Renal cortex interstitium (tissue), 11 donors: Measurements from ENCODE around the gene POLE. TPM values are rescaled to one million over a fixed set of nuclear protein-coding genes. Genes with fewer than 3 reads are reported as not detected.

Source experiments
- DNase-seq, 11 donors: peaks; one replicate each; pipeline ENCODE4 v3.0.0-alpha.2; 2013; ENCODE audit warnings: low read depth in 9 of 11, low spot score in 4 of 11; ENCODE audit errors: extremely low read depth in 1 of 11
- polyA plus RNA-seq, 3 donors: library from polyadenylated mRNA; unstranded; fragments of 120-200 nt; gene quantifications; one replicate each; pipeline ENCODE4 v1.2.1, GENCODE V29; 2013; ENCODE audit not compliant: insufficient read length in 3 of 3

POLE gene
- polyA plus RNA-seq, 3 donors = 55.5 to 59.3 (median 58.9) TPM

DNA sequence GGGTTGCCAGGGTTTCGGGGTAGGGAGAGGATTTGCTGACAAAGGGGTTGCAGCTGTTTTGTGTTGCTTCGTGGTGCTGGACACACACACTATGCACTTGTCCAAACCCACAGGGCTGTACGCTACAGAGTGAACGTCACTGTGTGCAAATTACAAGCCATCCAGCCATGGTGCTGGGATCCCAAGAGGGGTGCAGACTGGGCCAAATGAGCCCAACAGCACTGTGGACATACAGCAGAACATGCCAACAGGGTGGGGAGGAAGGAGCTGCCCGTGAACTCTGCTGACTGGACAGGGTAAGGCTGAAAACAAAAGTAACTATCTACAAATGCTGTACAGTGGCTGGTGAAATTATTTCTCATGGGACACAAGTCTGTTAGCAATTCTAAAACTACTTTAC is 25.2 kb downstream of the POLE start:
- no peak for DNase-seq

DNA sequence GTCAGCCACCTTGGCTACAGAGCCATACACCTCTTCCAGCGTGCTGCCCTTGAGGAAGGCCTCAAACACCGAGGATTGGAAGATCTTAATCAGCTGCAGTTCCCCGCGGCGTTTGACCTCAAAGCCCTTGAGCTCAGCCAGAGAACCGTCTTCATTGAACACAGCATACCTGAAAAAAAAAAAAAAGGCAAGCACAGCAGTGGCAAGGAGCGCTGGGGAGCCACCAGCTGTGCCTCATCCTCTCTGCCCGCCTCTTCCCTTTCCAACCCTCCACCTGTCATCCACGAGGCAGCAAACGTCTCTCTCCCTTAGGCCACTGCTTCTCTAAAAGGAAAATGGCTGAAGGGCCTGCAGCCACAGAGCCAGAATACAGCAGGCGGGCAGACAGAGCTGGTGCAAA is 26.1 kb downstream of the POLE start:
- DNase-seq = no peak

DNA sequence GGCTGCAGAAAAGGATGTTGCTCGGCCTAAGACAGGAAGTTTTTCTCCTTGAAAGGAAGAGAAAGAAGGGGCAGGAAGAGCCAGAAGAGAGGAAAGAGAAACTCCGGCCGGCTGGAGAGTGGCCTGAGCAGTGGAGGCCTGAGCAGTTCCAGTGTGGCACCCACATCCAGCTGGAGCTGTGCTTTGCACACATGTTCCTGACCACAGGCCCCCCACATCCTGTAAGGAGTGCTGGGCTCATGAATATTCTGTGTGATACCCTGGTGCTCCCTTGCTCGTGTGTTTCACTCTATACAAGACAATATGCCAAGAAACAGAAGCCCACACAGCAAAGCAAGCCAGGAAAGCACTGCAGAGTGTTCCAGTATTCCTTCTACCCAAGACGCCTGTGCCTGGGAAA is 27.1 kb downstream of the POLE start:
- DNase-seq = no peak

DNA sequence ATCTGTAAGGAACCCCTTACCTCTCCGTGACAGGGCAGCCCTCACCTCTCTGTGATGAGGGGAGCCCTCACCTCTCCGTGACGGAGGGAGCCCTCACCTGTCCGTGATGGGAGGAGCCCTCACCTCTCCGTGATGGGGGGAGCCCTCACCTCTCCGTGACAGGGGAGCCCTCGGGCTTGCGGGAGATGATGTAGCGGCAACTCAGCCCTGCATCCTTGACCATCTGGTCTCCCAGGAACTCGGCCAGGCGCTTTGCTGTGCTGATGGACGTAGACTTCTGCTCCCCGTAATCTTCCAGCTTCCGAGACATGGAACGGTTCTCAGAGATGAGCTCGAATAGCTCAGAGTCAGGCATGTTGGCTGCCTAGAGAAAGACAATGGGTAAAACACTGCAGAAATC is 28.0 kb downstream of the POLE start:
- no peak for DNase-seq

DNA sequence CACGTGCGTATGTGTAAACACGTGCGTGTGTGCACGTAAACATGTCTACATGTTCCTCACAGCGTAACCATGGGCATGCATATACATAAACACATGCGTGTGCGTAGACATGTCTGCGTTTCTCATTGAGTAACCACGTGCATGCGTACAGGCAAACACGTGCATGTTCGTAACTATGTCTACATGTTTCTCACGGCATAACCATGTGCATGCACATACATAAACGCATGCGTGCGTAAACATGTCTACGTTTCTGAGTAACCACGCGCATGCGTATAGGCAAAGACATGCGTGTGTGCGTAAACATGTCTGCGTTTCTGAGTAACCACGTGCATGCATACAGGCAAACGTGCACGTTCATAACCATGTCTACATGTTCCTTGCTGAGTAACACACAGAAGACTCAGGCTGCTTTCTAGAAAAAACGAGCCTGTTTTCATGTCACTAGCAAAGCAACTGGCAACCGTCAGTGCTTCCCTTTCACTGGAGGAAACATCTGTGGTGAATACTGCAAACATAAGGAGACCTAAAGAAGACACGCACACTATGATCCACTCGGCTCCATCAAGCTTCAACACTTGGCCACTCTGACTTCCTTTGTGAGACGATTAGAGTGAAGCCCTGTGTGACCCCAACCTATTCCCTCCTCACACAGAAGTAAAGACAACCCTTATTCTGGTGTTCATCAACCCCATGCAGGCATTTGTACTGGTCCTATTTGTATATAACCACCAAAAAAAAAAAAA is 28.8 kb downstream of the POLE start:
- DNase-seq = no peak

DNA sequence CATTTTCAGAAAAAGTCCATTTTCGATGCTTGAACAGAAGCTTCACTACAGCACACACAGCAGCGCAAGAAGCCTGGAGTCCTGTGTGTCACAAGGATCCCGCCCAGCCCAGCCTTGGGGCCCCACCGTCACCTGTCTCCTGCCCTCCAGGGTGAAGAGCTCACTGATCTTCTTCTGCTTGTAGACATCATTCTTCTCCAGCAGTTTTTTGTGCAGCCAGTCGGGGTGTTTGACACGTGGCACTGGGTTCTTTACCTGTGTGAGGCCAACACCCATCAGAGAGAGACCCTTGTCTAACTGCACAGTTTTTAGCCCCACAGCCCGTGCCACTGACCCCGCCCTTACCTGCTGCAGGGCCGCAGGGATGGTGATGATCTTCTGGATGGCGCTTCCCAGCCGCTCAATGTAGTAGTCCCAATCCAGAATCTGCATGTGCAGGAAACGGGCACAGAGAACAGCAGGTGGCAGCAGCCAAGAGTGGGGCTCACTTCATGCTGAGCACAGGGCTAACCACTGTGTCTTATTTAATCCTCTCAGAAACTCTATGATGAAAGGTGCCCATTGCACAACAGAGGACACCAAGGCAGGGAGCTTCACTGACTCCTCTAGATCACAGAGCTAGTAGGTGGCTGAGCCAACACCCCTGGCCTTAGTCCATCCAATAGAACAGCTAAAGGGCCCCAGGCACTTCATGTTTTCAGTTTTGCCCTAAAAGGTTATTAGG is 30.0 kb downstream of the POLE start:
- no peak for DNase-seq

DNA sequence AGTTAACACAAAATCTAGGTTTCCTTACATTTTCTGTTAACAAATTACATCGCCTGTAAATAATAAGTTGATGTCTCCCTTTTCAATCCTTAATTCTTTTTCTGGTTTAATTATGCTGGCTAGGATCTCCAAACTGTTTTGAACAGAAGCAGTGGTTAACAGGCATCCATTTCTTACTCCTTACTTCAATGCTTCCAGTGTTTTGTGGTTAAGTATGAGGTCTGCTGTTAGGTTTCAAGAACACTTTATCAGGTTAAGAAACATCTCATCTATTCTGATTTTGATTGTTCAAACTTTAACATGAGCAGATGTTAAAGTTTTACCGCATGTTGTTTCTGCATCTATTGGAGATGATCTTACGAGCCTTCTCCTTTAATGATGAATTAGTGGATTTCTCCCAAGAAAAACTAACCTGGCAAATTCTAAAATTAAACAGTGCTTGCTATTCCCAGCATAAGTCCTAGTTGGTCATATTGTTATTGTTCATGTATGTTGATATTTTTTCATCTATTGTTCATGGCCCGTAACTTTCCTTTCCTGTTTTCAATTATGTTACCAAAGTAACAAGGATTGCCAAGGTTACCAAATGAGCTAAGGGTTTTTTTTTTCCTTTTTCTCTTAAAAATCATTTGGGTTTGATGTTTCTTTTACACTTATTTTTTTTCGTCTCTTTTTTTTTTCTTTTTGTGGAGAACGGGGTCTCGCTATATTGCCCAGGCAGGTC is 33.4 kb downstream of the POLE start:
- no peak for DNase-seq

DNA sequence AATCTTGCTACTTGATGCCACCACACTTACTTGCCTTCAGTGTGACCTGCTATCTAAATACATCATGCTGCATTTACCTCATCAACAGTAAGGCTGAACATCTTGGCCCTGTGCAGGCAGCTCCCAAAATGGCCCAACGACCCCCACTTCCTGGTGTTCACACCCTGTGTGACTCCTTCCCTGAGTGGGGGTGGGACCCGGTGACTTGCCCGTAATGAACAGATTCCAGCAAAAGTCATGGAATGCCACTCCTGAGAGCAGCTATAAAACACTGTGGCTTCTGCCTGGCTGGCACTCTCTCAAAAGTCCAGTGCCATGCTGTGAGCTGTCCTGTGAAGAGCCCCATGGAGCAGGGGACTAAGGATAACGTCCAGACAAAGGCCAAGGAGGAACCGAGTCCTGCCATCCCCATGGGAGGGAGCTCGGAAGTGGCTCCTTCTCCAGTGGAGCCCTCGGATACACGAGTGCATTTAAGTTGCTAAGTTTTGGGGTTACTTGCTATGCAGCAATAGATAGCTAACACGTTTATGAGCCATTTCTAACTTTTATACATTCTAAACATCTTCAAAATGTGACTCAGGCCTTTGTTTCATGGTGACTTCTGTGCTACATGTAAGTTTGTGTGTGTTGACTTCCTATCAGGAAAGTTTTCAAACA is 35.6 kb downstream of the POLE start:
- no peak for DNase-seq

DNA sequence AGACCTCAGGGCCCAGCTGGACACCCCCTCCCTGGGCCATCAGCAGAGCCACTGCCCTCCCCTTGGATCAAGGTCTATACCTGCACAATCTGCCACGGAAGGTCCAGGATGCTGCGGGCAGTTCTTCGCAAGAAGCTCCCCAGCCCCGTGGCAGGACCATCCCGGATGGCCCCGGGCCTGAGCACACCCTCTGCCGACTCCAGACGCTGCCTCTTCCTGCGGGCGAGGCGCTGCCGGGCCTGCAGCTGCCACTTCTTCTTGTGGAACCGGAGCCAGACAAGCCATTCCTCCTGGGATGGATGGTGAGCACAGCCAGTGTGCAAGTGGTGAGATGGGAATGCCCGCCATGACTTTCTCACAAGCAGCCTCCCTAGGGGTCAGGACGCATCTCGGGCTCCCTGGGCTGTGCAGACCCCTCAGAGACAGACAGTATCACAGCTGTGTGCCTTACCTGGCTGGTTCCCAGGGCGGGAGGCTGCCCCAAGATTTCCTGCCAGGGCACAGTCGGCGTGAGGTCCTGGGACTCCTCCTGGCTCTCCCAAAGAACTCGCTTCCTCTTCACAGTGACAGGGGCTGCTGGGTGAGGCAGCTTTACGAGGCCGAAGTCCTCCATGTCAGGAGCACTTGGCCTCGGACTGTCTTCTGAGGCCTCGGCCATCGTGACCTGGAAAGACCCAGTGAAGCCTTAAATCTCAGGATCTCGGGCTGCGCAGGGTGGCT is 37.8 kb downstream of the POLE start:
- no peak for DNase-seq

DNA sequence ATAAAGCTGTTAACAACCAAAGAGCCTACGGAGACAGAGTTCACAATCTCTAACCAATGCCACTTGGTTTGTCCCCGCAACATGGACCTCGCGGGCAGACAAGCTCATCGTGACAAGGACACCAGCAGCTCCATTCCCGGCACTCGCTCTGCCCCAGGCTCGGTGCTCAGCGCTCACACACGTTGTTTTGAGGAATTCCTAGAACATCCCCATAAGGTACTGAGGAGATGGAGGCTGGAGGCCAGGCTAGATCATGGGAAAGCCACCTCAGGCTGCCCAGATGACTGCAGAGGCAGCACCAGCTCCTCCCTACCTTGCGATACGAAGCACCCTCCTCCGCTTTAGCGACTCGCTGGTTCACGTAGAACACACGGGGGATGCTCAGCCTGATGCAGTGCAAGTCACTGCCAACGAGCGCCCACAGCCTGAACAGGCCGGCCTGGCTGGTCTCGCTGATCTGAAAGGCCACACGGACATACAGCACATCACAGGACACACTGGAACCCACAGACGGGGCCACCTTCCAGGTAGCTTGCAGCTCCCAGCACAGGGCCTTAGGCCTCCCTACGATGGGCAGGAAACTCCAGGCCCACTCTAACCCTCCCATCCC is 38.4 kb downstream of the POLE start:
- DNase-seq = no peak

DNA sequence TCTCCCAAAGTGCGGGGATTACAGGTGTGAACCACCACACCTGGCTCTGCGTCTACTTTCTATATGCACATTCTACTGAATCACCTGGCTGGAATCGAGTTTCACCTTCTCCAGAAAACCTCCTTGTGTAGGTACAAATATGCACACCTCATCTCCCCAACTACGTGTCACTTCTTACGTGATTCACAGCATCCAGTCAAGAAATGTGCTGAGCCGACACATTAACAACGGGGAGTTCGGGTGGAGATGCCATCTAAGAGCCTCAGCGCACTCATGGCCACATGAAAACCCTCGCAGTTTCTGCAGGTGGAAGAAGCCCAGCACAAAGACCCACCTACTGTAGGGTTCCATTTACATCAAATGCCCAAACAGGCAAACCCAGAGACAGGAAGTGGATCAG is 39.3 kb downstream of the POLE start:
- no peak for DNase-seq

DNA sequence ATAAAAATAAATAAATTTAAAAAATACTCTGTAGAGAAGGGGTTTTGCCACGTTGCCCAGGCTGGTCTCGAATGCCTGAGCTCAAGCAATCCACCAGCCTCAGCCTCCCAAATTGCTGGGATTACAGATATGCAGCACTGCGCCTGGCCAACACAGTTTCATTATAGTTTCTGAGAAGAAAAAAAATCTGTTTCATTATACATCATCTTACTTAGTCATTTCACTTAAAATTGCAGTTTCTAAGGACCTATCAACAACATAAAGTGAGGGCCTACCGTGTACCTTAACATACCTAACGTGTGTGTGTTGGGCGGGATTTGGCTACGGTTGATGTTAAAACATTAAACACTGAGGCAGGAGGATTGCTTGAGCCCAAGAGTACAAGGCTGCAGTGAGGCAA is 40.3 kb downstream of the POLE start:
- no peak for DNase-seq

DNA sequence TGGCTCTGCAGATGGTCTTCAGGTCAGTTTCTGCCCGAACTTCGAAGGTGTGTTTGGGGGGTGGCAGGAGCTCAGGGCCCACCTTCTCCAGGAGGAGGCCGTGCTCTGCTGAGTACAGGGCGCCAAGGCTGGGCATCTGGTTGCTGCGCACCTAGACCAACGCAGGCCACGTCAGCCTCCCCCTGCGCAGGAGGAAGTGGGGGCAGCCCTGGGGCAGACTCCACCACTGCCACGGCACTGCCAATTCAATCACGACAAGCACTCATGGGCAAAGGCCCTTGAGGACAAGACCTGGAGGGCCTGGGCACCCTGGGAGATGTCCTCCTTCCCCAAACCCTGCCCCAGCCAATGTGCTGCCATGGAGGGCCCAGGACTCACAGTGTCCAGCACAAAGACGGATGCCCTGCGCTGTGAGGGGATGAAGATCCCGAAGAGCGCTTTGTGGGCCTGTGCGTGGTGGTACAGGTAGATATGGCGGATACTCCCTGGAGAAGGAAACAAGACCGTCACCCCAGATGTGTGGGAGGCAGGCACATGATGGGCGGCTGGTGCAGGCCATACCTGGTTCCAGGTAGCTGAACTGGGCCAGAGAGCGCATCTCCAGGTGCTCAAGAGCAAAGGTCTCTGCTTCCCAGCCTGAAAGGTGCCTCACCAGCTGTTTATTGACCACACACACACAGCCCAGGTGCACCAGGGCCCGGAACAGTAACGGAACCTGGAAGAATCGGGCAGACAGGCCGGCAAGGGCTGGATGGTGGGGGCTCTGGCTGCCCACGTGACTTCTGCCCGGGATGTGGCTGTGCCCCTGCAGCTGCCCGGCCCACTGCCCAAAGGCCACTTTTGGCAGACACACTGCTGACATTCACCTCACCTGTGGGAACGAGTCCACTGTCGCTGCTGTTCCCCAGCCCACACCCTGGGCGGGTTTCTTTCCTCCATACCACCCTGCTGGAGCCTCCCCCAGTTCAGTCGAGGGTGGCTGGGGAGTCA is 44.0 kb downstream of the POLE start:
- no peak for DNase-seq

DNA sequence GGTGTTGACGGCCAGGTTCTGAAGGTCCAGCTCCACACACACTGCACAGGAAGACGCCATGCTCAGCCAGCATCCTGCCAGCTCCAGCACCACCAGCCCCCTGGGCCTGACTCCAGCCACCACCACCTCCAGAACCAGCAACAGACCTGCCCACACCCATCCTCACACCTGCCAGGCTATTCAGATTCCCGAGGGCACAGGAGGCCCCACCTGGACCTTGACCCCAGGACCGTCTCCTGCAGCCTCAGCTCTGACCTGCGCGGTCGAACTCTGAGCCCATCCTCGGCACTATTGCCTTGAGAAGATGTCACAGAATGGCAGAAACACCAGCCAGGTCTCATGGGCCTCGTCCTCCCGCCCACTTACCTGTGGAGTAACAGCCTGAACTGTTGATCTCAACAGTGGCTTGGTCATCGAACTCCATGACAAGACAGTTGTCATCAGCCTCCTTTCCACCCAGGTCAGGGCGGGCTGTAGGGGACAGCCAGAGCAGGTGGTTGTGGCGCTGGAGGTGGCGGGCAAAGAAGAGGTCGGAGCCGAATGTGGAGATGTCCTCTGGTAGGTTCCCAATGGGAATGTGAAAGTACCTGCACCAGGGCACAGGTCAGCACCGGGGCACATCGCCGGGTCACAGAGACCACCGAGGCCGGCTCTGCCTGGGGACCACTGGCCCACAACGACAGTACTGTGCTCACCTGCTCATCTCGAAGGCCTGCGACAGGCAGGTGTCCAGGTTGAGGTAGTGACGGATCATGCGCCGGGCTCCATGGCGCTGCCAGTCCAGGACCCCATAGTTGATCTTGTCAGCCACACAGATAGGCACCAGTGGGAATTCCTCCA is 45.1 kb downstream of the POLE start:
- DNase-seq = no peak

DNA sequence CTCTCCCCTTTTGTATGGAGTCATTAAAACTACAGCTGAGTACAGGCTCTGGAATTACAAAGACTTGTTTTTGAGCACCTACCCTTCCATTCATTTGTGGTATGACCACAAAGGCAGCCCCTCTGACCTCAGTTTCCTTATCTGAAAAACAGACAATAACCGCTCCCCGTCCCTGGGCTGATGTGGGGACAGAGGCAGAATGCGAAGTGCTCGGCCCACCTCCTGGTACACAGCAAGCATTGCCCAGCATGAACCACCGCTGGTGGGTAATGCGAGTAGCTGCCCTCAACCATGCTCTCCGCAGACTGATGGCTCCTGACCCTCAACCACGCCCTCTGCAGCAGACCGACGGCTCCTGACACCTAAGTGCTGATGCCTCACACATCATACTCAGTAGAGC is 46.2 kb downstream of the POLE start:
- no peak for DNase-seq

DNA sequence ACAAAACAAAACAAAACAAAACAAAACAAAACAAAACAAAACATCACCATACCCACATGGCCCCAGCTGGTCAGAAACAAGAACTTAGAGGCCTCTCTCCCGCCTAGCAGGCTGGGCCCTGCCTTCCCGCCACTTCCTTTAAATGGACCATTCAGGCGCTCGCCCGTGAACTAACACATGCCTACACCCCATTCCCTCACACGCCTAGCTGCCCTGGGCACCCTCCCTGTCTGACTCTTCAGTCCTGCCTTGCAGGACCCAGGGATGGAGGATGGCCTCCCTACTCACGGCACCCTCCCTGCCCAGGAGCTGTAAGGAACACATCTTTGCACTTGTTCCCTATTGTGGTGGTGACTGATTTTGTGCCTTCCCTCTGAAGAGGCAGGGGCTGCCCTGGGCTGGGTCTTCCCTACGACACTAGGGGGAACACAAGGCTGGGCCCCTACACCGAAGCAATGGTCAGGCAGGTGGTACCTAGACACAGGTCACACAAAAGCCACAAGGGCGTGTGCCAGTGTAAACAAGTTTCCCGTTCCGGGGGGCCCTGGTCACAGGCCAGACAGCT is 47.1 kb downstream of the POLE start:
- DNase-seq = no peak
